Esophagus muscularis mucosa (tissue), 4 donors: ENCODE data around the gene SGCG. TPM values are rescaled to one million over a fixed set of nuclear protein-coding genes. Genes with fewer than 3 reads are reported as not detected.

Experiments
- DNase-seq: peaks from one replicate; pipeline ENCODE4 v3.0.0-alpha.2; 2017; ENCODE audit errors: extremely low spot score
- H3K27ac ChIP-seq, 4 donors: fragments of 200-600 bp; sonication (generic); replicated peaks in 1 of 4; 1 replicate in 3 of 4; 2 replicates in 1 of 4; pipeline ENCODE4 v1.5.1; 2016 to 2019; ENCODE audit warnings: mild to moderate bottlenecking in 1 of 4
- H3K27me3 ChIP-seq, 4 donors: fragments of 200-600 bp; sonication (generic); one replicate each; pipeline versions ENCODE4 v1.5.1 to v1.6.0; 2016 to 2019
- H3K36me3 ChIP-seq, 4 donors: fragments of 200-600 bp; sonication (generic); one replicate each; pipeline ENCODE4 v1.5.1; 2016 to 2019
- H3K4me1 ChIP-seq, 4 donors: fragments of 200-600 bp; sonication (generic); one replicate each; pipeline ENCODE4 v1.5.1; 2016 to 2019
- H3K4me3 ChIP-seq, 4 donors: fragments of 200-600 bp; sonication (generic); 1 replicate in 2 of 4; 2 replicates in 2 of 4; pipeline ENCODE4 v1.5.1; 2016 to 2019; ENCODE audit warnings: mild to moderate bottlenecking in 4 of 4, moderate library complexity in 1 of 4
- H3K9me3 ChIP-seq, 4 donors: fragments of 200-600 bp; sonication (generic); 1 replicate in 3 of 4; 2 replicates in 1 of 4; pipeline ENCODE4 v1.5.1; 2016 to 2019
- CTCF ChIP-seq, 3 experiments: fragments of 200-600 bp in 2 of 3; fragments of 450-650 bp in 1 of 3; sonication (generic) in 2 of 3; IDR thresholded peaks; one replicate each; pipeline ENCODE4 v1.5.1; 2017 to 2019; ENCODE audit warnings: antibody characterized with exemption in 3 of 3, mild to moderate bottlenecking in 2 of 3, moderate library complexity in 1 of 3
- EP300 ChIP-seq: sonication (generic); formaldehyde crosslinking; IDR thresholded peaks from one replicate; pipeline ENCODE4 v1.6.1; 2017; ENCODE audit warnings: antibody characterized with exemption
- POLR2A ChIP-seq: fragments of 450-650 bp; IDR thresholded peaks from one replicate; pipeline ENCODE4 v1.6.1; 2017; ENCODE audit warnings: antibody characterized with exemption, moderate library complexity, mild to moderate bottlenecking, low read depth
- POLR2AphosphoS5 ChIP-seq, 2 donors: sonication (generic); formaldehyde crosslinking; IDR thresholded peaks; one replicate each; pipeline ENCODE4 v1.6.1; 2017; ENCODE audit warnings: antibody characterized with exemption in 2 of 2
- WGBS: methylation state at CpG from one replicate; pipeline ENCODE4 v1.1.5; 2018; 5-methylcytosine and 5-hydroxymethylcytosine counted together
- intact Hi-C: fragments of 100-400 bp; cut with DNase I; formaldehyde crosslinking; loops from one replicate; pipeline ENCODE4 v1.15.1; 2023
- total RNA-seq, 4 donors: library from RNA; depleted of rRNA; stranded (reverse); fragments of >200 nt; gene quantifications; one replicate each; pipeline versions ENCODE4 v1.1.0 to v1.2.1, GENCODE V29; 2016

SGCG gene
- total RNA-seq, 4 donors from 2014 or later, result 0.42 to 1.7 (median 1.1) TPM

GRCh38 chr13:23268441-23268840 is 87.7 kb downstream of the SGCG start:
- TF ChIP-seq CTCF (IDR thresholded peaks at IDR 0.05) (no peak), POLR2AphosphoS5 (IDR thresholded peaks at IDR 0.05) (no peak), EP300 (no peak), POLR2A (no peak)
- 81% methylated on average over 1 of the region's 1 CpG for WGBS
- H3K4me1 ChIP-seq, result no peaks in the 10 kb centered on the region
- intact Hi-C loops, result no loop called here
- no peak for DNase-seq
- H3K27me3 ChIP-seq, result no peaks in the 10 kb centered on the region
- H3K9me3 ChIP-seq, result no peaks in the 10 kb centered on the region
- no peak overlapping the region for H3K4me3 ChIP-seq
- H3K36me3 ChIP-seq, result no peaks in the 10 kb centered on the region
- H3K27ac ChIP-seq, result no peak overlapping the region

GRCh38 chr13:23271331-23271730 is 90.6 kb downstream of the SGCG start:
- no peaks in the 10 kb centered on the region for H3K36me3 ChIP-seq
- H3K27me3 ChIP-seq, result no peaks in the 10 kb centered on the region
- TF ChIP-seq POLR2AphosphoS5 (IDR thresholded peaks at IDR 0.05) (no peak), CTCF (IDR thresholded peaks at IDR 0.05) (no peak)
- no peaks in the 10 kb centered on the region for H3K9me3 ChIP-seq
- H3K27ac ChIP-seq, result no peak overlapping the region
- H3K4me1 ChIP-seq, result no peaks in the 10 kb centered on the region
- WGBS, result 94% methylated on average over 3 of the region's 3 CpGs
- DNase-seq, result no peak
- intact Hi-C loops, result no loop called here
- no peak overlapping the region for H3K4me3 ChIP-seq

DNA sequence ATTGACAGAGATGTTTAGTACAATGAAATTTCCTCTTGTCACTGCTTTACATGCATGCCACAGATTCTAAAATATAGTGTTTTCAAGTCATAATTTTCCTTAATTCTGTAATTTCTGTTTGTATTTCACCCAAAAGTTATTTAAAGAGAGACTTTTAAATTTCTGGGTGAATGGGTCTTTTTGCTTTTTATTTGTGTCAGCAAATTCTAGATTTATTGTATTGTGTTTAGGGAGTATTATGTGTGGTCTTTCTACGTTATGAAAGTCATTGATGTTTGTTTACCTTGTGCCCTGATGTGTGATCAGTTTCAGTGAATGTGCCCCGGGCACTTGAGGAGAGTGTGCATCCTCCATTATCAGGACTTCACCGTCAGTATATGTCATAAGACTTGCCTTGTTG is 92.7 kb downstream of the SGCG start:
- Histone ChIP-seq H3K4me1 (no peaks in the 10 kb centered on the region), H3K27me3 (no peaks in the 10 kb centered on the region), H3K36me3 (no peaks in the 10 kb centered on the region), H3K9me3 (no peaks in the 10 kb centered on the region), H3K27ac (no peak overlapping the region), H3K4me3 (no peak overlapping the region)
- TF ChIP-seq EP300 (no peak), POLR2AphosphoS5 (IDR thresholded peaks at IDR 0.05) (no peak), POLR2A (no peak), CTCF (IDR thresholded peaks at IDR 0.05) (no peak)
- no peak for DNase-seq
- intact Hi-C loops, result no loop called here
- 50% methylated on average over 3 of the region's 3 CpGs for WGBS

DNA sequence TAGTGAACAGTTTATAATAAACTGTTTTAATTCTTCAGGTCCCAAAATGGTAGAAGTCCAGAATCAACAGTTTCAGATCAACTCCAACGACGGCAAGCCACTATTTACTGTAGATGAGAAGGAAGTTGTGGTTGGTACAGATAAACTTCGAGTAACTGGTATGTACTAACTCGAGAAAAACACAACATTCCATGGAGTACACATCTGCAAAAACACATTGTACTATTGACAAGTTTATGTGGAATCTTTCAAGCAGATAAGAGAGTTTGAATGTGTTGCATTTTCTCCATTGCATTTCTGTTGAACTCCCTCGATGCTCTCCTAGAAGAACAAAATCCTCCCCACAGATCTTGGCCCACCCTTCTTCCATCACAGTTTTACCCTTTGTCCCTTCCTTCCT is 98.5 kb downstream of the SGCG start:
- H3K4me1 ChIP-seq, result no peaks in the 10 kb centered on the region
- H3K9me3 ChIP-seq, result no peaks in the 10 kb centered on the region
- intact Hi-C loops, result no loop called here
- no peak for DNase-seq
- H3K27me3 ChIP-seq, result no peaks in the 10 kb centered on the region
- peaks cover 0 to 17% (median 0%) of the 10 kb centered on the region in 4 donors for H3K36me3 ChIP-seq
- 77% methylated on average over 5 of the region's 5 CpGs for WGBS
- no peak overlapping the region for H3K4me3 ChIP-seq
- no peak overlapping the region for H3K27ac ChIP-seq
- TF ChIP-seq POLR2A, result no peak
- TF ChIP-seq CTCF (IDR thresholded peaks at IDR 0.05), result no peak

- peak in 1 of 3 experiments; percentile 26 for TF ChIP-seq CTCF (IDR thresholded peaks at IDR 0.05)
- TF ChIP-seq POLR2AphosphoS5 (IDR thresholded peaks at IDR 0.05), result no peak
- Histone ChIP-seq H3K9me3 (no peaks in the 10 kb centered on the region), H3K27me3 (no peaks in the 10 kb centered on the region), H3K27ac (peak overlapping the region; percentile 2 to 58 (median 42)), H3K36me3 (no peaks in the 10 kb centered on the region), H3K4me3 (no peak overlapping the region), H3K4me1 (peaks cover 21 to 28% (median 24%) of the 10 kb centered on the region in 4 donors)
- WGBS, result 76% methylated on average over 1 of the region's 1 CpG
- intact Hi-C loops, result no loop called here
- no peak for DNase-seq
These were observed 107.8 kb downstream of the SGCG start for GRCh38 chr13:23288564-23288963.
